Measurements from ENCODE around the gene GAS7. TPM values are rescaled to one million over a fixed set of nuclear protein-coding genes. Genes with fewer than 3 reads are reported as not detected.

The GAS7 gene
- total RNA-seq, 2 donors from 2014 or later: 69.0 to 70.8 TPM

DNA sequence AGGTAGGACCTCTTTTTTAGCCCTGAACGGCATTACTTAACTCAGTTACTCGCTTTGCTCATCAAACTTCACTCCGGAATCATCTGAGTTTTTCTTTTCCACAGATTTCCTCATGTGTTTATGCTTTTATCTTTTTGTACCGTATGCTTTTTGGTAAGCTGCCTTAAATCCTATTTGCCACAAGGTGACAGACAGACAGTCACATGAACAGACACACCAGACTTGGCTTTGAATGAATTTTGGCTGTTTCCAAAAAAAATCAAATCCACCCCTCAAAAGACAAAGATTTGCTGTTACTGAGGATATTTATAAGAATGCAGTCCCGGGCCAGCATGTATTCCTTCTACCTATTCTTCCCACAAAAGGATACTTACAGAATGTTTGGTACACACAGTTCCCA is 10.9 kb downstream of the GAS7 start:
- Histone ChIP-seq H3K4me3 (no peak overlapping the region), H3K4me1 (ENCODE audit: control insufficient read depth in 1 of 2, low read depth in 2 of 2) (no peaks in the 10 kb centered on the region), H3K27me3 (replicated peaks; ENCODE audit: insufficient read depth) (no peaks in the 10 kb centered on the region), H3K36me3 (no peaks in the 10 kb centered on the region), H3K9me3 (no peaks in the 10 kb centered on the region), H3K27ac (no peak overlapping the region)
- TF ChIP-seq, protein P1, sequence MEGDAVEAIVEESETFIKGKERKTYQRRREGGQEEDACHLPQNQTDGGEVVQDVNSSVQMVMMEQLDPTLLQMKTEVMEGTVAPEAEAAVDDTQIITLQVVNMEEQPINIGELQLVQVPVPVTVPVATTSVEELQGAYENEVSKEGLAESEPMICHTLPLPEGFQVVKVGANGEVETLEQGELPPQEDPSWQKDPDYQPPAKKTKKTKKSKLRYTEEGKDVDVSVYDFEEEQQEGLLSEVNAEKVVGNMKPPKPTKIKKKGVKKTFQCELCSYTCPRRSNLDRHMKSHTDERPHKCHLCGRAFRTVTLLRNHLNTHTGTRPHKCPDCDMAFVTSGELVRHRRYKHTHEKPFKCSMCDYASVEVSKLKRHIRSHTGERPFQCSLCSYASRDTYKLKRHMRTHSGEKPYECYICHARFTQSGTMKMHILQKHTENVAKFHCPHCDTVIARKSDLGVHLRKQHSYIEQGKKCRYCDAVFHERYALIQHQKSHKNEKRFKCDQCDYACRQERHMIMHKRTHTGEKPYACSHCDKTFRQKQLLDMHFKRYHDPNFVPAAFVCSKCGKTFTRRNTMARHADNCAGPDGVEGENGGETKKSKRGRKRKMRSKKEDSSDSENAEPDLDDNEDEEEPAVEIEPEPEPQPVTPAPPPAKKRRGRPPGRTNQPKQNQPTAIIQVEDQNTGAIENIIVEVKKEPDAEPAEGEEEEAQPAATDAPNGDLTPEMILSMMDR (IDR thresholded peaks at IDR 0.05): no peak
- DNase-seq (ENCODE audit: low spot score) (no peak), ATAC-seq (ENCODE audit: insufficient number of reproducible peaks, low FRiP score, low read depth) (no peak)

DNA sequence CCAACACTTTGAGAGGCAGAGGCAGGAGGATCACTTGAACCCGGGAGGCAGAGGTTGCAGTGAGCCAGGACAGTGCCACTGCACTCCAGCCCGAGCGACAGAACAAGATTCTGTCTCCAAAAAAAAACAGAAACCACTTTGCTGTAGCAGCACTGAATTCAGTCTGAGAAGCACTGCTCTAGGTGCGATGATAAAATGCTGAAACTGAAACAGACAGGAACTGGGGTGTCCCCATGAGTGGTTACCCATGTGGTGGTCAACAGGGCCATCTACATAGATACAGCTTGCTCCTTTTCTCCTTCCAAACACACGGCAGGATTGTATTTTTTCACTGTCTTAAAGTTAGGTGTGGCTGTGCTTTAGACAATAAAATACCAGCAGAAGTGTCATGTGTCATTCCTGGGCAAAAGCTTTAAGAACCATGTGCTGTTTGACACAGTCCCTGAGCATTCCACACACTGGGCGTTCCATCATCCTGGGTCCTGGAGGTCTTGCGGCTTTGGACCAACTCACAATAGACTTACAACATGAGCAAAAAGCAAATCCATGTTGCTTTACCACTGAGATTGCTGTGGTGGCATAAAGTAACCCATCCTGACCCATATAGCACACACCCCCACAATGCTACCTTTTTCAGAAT is 11.5 kb downstream of the GAS7 start:
- DNase-seq (ENCODE audit: low spot score) (no peak), ATAC-seq (ENCODE audit: insufficient number of reproducible peaks, low FRiP score, low read depth) (no peak)
- Histone ChIP-seq H3K27me3 (replicated peaks; ENCODE audit: insufficient read depth) (no peaks in the 10 kb centered on the region), H3K27ac (no peak overlapping the region), H3K4me3 (no peak overlapping the region), H3K4me1 (ENCODE audit: control insufficient read depth in 1 of 2, low read depth in 2 of 2) (no peaks in the 10 kb centered on the region), H3K36me3 (no peaks in the 10 kb centered on the region), H3K9me3 (no peaks in the 10 kb centered on the region)
- TF ChIP-seq, protein P1 (IDR thresholded peaks at IDR 0.05): no peak

DNA sequence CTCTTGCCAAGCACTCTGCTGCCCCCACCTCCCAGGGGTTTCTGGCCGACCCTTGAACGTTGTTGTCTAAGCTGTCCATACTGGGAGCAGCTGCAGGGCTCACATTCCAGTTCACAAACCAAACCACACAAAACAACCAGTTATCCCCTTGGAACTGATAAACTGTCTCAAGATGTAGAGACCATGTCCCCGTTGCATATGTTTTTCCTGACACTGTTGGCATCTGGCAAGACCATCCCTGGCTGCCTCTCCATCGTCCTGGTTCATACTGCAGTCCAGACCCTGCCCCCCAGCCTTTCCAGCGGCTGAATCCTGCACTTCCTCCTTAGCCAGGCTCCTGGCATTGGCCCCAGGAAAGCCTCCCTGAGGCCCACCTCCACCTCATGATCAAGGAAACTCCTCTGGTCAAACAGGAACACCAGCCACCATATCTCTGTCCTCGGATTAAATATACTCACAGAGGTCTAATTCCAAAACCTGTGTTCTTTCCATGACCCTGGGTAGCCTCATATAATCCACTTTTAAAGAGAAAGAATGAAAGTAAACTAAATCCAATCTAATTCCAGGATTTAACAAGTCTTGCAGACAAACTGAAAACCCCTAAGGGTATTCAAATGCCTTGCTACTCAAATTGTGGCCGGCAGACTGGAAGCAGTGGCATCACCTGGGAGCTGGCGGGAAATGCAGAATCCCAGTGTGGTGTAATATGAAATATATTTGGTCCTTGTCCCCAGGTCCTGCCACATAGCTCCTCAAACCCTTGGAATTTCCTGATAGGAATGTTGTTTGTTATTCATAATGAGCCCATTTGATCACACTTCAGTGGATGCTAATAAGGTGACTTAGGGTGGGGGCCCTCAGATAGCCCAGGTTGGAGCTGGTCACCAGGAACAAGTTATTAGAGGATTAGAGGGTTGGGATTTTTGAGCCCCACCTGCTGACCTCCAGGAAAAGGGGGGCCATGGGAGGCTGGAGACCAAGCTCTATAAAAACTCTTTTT is 14.2 kb downstream of the GAS7 start:
- H3K27me3 ChIP-seq (replicated peaks; ENCODE audit: insufficient read depth): no peaks in the 10 kb centered on the region
- no peaks in the 10 kb centered on the region for H3K36me3 ChIP-seq
- DNase-seq (ENCODE audit: low spot score) (no peak), ATAC-seq (ENCODE audit: insufficient number of reproducible peaks, low FRiP score, low read depth) (no peak)
- H3K9me3 ChIP-seq: no peaks in the 10 kb centered on the region
- no peak overlapping the region for H3K4me3 ChIP-seq
- H3K4me1 ChIP-seq (ENCODE audit: control insufficient read depth in 1 of 2, low read depth in 2 of 2): no peaks in the 10 kb centered on the region
- no peak overlapping the region for H3K27ac ChIP-seq
- TF ChIP-seq, protein P1 (IDR thresholded peaks at IDR 0.05): no peak

DNA sequence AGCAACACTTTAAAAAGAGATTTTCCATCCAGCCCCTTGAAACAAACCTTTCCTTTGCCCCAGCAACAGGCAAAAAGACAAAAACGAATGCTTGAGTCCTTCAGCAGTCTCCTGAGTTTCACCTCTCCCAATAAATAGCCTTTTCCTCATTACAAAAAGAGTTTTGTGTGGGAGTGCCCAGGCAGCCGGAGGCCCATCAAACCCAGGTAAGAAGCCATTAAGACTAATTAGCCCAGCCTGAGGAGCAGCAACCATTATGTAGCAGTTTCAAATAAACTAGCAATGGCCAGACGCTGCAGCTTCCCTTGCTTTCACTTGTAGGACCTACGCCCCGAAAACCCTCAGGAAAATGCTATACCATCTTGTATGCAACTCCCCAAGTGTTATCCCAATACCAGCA is 15.6 kb downstream of the GAS7 start:
- no peaks in the 10 kb centered on the region for H3K36me3 ChIP-seq
- H3K4me1 ChIP-seq (ENCODE audit: control insufficient read depth in 1 of 2, low read depth in 2 of 2): no peaks in the 10 kb centered on the region
- H3K9me3 ChIP-seq: no peaks in the 10 kb centered on the region
- no peaks in the 10 kb centered on the region for H3K27me3 ChIP-seq (replicated peaks; ENCODE audit: insufficient read depth)
- no peak overlapping the region for H3K4me3 ChIP-seq
- ATAC-seq (ENCODE audit: insufficient number of reproducible peaks, low FRiP score, low read depth) (no peak), DNase-seq (ENCODE audit: low spot score) (no peak)
- TF ChIP-seq, protein P1 (IDR thresholded peaks at IDR 0.05): no peak
- H3K27ac ChIP-seq: no peak overlapping the region

DNA sequence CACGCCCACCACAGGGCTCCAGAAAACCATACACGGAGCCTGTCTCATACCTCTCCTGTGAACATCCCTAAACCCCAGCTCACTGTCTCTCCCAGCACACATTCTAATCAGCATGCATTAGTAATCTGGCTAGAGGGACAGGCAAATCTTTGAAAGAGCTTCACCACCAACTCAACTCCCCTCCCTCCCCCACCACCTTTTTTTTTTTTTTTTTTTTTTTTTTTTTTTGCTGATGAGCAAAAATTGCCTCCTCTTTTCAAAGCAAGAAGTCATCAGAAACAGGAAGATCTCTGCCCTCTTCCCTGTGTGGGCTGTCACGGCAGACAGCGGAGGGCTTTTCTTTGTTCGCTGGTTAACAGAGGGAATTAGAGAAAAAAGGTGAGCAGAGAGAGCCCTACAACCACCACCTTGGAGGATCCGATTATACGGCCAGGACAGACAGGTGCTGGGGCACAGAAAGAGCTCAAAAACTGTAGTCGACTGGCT is 19.9 kb downstream of the GAS7 start:
- TF ChIP-seq, protein P1 (IDR thresholded peaks at IDR 0.05): no peak
- no peak overlapping the region for H3K27ac ChIP-seq
- H3K4me1 ChIP-seq (ENCODE audit: control insufficient read depth in 1 of 2, low read depth in 2 of 2): no peaks in the 10 kb centered on the region
- ATAC-seq (ENCODE audit: insufficient number of reproducible peaks, low FRiP score, low read depth) (no peak), DNase-seq (ENCODE audit: low spot score) (no peak)
- H3K27me3 ChIP-seq (replicated peaks; ENCODE audit: insufficient read depth): no peaks in the 10 kb centered on the region
- no peaks in the 10 kb centered on the region for H3K9me3 ChIP-seq
- H3K36me3 ChIP-seq: no peaks in the 10 kb centered on the region
- H3K4me3 ChIP-seq: no peak overlapping the region

Measured in thoracic aorta (tissue), 2 donors.